ENCODE measurements around the gene COMT. TPM values are rescaled to one million over a fixed set of nuclear protein-coding genes. Genes with fewer than 3 reads are reported as not detected.

The COMT gene
- total RNA-seq, 1 experiment from 2014 or later, result 585 TPM

GRCh38 chr22:19940536-19941364 is 822 bp upstream of the COMT start:
- DNase-seq (ENCODE audit: low read depth), result no peak
- in situ Hi-C loops (cut with HindIII; ENCODE audit: low pct_unique_long_range_greater_than_20kb, low sequenced_read_pairs), result no loop called here

GRCh38 chr22:19942157-19943081 is 847 bp downstream of the COMT start:
- in situ Hi-C loops (cut with HindIII; ENCODE audit: low pct_unique_long_range_greater_than_20kb, low sequenced_read_pairs), result no loop called here
- peak; percentile 45 for DNase-seq (ENCODE audit: low read depth)

GRCh38 chr22:19943082-19944026 is 1.8 kb downstream of the COMT start:
- DNase-seq (ENCODE audit: low read depth), result peak; percentile 73
- in situ Hi-C loops (cut with HindIII; ENCODE audit: low pct_unique_long_range_greater_than_20kb, low sequenced_read_pairs), result no loop called here

GRCh38 chr22:19948057-19948760 is 6.6 kb downstream of the COMT start:
- in situ Hi-C loops (cut with HindIII; ENCODE audit: low pct_unique_long_range_greater_than_20kb, low sequenced_read_pairs), result no loop called here
- DNase-seq (ENCODE audit: low read depth), result no peak

- DNase-seq (ENCODE audit: low read depth), result no peak
- in situ Hi-C loops (cut with HindIII; ENCODE audit: low pct_unique_long_range_greater_than_20kb, low sequenced_read_pairs), result no loop called here
These were observed 9.8 kb downstream of the COMT start for GRCh38 chr22:19951346-19951745.

GRCh38 chr22:19955241-19956128 is 13.9 kb downstream of the COMT start:
- in situ Hi-C loops (cut with HindIII; ENCODE audit: low pct_unique_long_range_greater_than_20kb, low sequenced_read_pairs), result no loop called here

GRCh38 chr22:19957445-19957844 is 15.9 kb downstream of the COMT start:
- DNase-seq (ENCODE audit: low read depth), result no peak
- in situ Hi-C loops (cut with HindIII; ENCODE audit: low pct_unique_long_range_greater_than_20kb, low sequenced_read_pairs), result no loop called here

More at GRCh38 chr22:19955241-19956128, 13.9 kb downstream of the COMT start:
- DNase-seq (ENCODE audit: low read depth), result no peak

GRCh38 chr22:19958083-19959042 is 16.8 kb downstream of the COMT start:
- in situ Hi-C loops (cut with HindIII; ENCODE audit: low pct_unique_long_range_greater_than_20kb, low sequenced_read_pairs), result no loop called here
- peak; percentile 46 for DNase-seq (ENCODE audit: low read depth)

- in situ Hi-C loops (cut with HindIII; ENCODE audit: low pct_unique_long_range_greater_than_20kb, low sequenced_read_pairs), result no loop called here
- DNase-seq (ENCODE audit: low read depth), result peak; percentile 97
These were observed 17.5 kb downstream of the COMT start for GRCh38 chr22:19959043-19959586.

- no peak for DNase-seq (ENCODE audit: low read depth)
- in situ Hi-C loops (cut with HindIII; ENCODE audit: low pct_unique_long_range_greater_than_20kb, low sequenced_read_pairs), result no loop called here
These were observed 18.3 kb downstream of the COMT start for GRCh38 chr22:19959587-19960490.

- no peak for DNase-seq (ENCODE audit: low read depth)
- in situ Hi-C loops (cut with HindIII; ENCODE audit: low pct_unique_long_range_greater_than_20kb, low sequenced_read_pairs), result no loop called here
These were observed 19.1 kb downstream of the COMT start for GRCh38 chr22:19960491-19961200.

- in situ Hi-C loops (cut with HindIII; ENCODE audit: low pct_unique_long_range_greater_than_20kb, low sequenced_read_pairs), result no loop called here
- DNase-seq (ENCODE audit: low read depth), result no peak
These were observed 19.6 kb downstream of the COMT start for GRCh38 chr22:19961201-19961580.

- in situ Hi-C loops (cut with HindIII; ENCODE audit: low pct_unique_long_range_greater_than_20kb, low sequenced_read_pairs), result no loop called here
- DNase-seq (ENCODE audit: low read depth), result no peak
These were observed 20.3 kb downstream of the COMT start for GRCh38 chr22:19961868-19962245.

Data from Caki2 (cell line).